Activated CD4-positive, alpha-beta T cell treated with anti-CD3 and anti-CD28 coated beads for 48 hours (primary cell): ENCODE results near the gene FGD3.
"Not testable (repeated sequence)": the region's sequence is repeated elsewhere in the genome, so short reads cannot be mapped to it uniquely, and the experiment has no call there.

ENCODE experiments used
- DNase-seq: peaks from one replicate; pipeline ENCODE4 v3.0.0-alpha.2; 2020

FGD3 gene

DNA sequence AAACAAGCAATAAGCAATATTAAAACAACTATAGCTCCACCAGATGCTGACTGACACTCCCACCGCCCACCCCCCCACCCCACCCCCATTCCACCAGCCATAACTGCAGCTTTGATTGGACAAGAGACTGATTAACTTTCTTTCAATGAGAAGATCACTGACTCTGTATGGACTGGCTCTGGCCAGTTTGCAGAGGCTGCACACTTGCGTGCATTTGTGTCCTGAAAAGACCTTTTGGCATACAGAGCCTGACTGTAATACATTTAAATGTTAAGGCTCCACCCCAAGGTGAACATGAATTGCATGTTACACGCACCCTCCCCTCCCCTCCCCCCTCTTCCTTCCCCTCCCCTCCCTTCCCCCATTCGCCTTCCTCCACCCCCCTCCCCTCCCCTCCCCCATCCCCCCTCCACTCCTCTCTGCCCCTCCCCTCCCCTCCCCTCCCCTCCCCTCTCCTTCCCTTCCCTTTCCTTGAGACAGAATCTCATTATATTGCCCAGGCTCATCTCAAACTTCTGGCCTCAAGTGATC is 31.1 kb downstream of the FGD3 start:
- no peak for DNase-seq

DNA sequence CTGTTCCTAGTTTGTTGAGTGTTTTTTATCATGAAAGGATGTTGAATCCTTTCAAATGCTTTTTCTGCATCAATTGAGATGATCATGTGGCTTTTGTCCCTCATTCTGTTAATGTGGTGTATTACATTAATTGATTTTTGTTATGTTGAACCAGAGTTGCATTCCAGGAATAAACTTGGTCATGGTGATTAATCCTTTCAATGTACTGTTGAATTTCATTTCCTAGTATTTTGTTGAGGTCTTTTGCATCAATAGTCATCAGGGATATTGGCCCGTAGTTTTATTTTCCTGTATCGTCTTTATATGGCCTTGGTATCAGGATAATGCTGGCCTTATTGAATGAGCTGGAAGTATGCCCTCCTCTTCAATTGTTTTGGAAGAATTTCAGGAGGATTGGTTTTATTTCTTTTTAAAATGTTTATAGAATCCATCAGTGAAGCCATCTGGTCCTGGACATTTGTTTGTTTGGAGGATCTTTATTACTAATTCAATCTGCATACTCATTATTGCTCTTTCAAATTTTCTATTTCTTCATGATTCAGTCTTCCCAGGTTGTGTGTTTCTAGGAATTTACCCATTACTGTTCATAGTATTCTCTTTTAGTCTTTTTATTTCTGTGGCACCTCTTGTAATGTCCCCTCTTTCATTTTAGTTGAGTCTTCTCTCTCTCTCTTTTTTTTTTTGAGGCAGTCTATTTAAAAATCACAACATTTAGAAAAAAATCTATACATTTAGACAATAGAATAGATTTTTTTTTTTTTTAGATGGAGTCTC is 32.1 kb downstream of the FGD3 start:
- DNase-seq = no peak

DNA sequence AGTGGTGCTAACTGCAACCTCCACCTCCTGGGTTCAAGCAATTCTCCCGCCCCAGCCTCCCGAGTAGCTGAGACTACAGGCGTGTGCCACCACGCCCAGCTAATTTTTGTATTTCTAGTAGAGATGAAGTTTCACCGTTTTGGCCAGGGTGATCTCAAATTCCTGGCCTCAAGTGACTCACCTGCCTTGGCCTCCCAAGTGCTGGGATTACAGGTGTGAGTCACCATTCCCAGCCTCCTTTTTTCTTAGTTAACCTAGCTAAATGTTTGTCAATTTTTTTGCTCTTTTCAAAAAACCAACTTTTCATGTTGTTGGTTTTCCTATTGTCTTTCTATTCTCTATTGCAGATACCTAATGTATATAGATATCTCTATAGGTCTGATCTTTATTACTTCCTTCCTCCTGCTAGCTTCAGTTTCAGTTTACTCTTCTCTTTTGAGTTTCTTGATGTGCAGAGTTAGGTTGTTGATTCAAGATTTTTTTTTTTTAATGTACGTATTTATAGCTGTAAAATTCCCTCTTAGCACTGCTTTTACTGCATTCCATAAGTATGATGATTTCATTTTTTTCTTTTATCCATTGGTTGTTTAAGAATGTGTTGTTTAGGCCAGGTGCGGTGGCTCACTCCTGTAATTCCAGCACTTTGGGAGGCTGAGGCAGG is 32.9 kb downstream of the FGD3 start:
- DNase-seq = no peak

DNA sequence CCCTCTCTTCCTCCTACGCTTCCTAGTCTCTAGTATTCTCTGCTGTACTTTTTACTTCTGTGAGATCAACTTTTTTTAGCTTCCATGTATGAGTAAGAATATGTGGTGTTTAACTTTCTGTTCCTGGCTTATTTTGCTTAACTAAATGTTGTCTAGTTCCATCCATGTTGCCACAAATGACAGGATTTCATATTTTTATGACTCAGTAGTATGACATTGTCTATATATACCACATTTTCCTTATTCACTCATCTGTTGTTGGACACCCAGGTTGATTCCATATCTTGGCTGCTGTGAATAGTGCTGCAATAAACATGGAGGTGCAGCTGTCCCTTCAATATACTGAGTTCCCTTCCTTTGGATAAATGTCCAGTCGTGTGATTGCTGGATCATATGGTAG is 34.8 kb downstream of the FGD3 start:
- DNase-seq = no peak

- DNase-seq = peak; percentile 62
Observed at GRCh38 chr9:92983984-92984589, 36.8 kb downstream of the FGD3 start.

DNA sequence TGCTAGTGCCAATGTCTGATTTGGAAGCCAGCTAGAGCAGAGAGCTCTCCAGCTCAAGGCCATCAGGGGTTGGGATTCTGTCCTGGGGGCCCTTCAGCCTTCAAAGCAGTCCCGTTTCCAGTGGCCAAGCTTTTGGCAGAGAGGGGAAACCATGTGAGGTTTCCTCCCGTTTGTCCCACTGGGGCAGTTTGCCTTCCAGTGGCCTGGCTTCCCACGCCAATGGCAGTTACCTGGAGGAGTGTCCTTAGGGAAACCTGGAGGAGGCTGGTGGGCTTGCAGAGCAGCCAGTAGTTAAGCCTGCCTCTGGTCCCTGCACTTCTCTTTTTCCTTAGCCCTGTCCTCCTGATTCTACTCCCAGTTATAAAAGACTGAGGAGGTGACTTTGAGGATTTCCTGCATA is 37.7 kb downstream of the FGD3 start:
- no peak for DNase-seq

DNA sequence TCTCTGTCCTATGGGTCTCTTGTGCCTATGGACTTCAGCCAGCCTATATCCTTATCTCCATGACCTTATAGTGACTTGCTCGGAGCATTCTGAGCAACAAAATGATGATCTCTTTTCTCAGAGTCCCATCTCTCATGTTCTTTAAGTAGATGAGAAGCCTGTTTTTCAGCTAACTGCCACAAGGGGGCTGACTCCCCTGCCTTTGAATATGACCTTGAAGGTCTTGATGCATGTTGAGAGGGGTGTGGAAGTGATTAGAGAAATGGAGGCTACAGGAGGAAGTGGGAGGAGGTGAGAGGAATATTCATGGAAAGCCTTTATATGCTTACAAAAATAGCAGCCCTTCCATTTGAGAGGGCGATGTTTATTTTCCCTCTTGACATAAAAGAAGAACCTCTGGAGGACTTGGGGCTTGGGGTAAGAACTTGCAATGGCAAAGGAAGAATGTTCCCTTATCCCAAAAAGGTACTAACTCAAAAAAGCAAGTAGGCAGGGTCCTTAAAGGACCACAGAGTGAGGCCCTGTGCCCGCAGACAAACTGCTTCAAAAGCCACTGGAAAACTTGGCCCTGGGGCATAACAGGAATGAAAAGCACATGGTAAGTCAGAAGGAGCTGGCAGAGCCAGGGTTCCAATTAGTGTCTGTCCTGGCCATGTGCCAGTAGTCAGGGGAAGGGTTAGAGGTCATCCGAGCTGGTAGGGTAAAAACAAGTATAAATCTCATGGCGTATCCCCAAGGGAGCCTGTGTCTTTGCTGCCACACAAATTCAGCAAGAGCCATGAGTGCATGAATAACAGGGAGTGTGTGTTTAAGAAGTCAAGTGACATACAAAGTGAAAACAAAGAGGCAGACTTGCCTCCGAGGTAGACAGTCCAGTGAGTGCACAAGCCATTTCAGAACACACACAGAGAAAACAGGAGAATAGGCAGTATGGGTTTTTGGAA is 39.1 kb downstream of the FGD3 start:
- DNase-seq = peak; percentile 66

GRCh38 chr9:92988215-92988768 is 41.0 kb downstream of the FGD3 start:
- DNase-seq = no peak

- DNase-seq = no peak
Observed at GRCh38 chr9:92989561-92989960, 42.2 kb downstream of the FGD3 start.

DNA sequence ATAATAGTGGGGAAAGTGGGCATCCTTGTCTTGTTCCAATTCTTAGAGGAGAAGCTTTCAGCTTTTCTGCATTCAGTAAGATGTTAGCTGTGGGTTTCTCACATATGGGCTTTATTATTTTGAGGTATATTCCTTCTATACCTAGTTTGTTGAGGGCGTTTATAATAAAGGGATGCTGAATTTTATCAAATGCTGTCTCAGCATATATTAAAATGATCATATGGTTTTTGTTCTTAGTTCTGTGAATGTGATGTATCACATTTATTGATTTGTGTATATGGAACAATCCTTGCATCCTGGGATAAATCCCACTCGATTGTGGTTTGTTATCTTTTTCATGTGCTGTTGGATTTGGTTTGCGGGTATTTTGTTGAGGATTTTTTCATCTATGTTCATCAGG is 43.1 kb downstream of the FGD3 start:
- no peak for DNase-seq

GRCh38 chr9:92992549-92992948 is 45.2 kb downstream of the FGD3 start:
- no peak for DNase-seq

- DNase-seq = not testable (repeated sequence)
Observed at GRCh38 chr9:92998871-92999270, 51.5 kb downstream of the FGD3 start.

- no peak for DNase-seq
Observed at GRCh38 chr9:93001031-93001430, 53.7 kb downstream of the FGD3 start.

DNA sequence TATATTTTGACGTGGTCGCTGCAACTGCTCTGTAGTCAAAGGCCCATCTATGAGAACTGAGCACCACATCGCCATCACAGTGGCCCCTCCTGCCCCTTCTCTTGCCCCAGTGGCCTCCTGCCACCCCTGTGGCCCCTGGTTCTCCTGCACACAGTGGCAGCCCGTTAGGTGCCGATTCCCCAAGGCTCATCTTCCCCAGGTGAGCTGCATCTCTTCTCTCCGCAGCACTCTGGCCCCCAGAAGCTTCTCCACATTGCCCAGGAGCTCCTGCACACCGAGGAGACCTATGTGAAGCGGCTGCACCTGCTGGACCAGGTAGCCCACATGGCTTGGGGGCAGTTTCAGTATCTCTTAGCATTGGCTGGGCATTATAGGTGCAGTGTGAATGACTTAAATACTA is 55.4 kb downstream of the FGD3 start:
- DNase-seq = no peak

GRCh38 chr9:93003552-93004407 is 56.5 kb downstream of the FGD3 start:
- peak; percentile 80 for DNase-seq

DNA sequence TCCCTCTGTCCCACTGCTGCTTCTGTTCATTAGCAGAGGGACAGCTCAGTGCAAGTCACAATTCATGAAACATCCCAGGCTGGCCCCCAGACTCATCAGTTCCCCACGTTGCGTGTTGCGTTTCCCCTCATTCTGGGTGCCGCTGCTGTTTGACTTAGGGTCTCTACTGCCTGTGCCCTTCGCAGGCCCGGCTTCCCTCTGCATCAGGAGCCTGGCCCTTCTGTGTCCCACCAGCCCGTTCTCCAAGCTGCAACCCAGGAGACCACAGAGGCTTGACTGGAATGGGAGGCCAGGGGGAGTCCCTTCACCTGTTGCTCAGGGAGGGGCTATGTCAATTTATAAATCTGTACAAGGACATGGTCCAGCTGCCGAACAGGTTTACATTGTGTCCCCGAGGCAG is 57.2 kb downstream of the FGD3 start:
- DNase-seq = no peak

DNA sequence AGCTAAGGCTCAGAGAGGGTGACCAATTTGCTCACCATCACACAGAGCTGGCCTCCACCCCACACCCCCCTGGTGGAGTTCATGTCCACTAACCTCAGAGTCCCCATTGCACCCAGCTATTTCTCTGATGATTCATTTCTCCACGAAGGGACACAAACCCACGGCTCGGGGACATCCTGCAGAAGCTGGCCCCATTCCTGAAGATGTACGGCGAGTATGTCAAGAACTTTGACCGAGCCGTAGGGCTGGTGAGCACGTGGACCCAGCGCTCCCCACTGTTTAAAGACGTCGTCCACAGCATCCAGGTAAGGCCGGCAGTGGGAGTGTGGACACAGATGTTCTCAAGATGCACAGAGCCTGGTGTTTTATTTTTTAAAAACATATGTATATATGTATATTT is 58.6 kb downstream of the FGD3 start:
- no peak for DNase-seq

- DNase-seq = no peak
Observed at GRCh38 chr9:93007529-93008058, 60.3 kb downstream of the FGD3 start.

GRCh38 chr9:93008457-93008856 is 61.1 kb downstream of the FGD3 start:
- no peak for DNase-seq

DNA sequence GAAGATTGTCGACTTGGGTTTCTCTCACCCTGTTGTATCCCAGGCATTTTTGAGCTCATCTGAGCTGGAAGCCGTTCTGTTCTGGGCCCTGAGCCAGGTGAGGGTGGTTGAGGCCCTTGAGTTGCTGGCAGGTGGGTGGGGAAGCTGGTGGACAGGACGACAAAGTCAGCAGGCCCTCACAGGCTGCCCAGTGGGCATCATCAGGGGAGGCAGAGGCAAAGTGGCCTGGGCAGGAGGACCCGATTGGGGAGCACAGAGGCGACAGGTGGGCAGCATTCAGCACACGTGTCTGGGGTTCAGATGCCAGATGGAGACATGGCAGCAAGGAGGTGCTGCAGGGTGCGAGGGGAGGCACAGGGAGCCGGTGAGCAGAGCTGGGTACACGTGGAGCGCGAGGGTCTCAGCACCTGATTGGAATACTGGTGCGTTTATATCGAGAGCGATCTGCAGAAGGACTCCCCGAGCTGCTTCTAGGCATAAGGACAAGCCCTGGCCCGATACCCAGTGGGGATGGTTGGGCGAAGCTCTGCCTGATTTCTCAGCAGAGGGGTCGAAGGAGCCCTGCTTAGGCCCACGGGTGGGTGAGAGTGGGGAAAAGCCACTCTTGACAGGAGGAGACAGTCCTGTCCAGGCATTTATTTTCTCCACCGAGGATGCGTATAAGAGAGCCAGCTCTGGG is 62.2 kb downstream of the FGD3 start:
- no peak for DNase-seq

DNA sequence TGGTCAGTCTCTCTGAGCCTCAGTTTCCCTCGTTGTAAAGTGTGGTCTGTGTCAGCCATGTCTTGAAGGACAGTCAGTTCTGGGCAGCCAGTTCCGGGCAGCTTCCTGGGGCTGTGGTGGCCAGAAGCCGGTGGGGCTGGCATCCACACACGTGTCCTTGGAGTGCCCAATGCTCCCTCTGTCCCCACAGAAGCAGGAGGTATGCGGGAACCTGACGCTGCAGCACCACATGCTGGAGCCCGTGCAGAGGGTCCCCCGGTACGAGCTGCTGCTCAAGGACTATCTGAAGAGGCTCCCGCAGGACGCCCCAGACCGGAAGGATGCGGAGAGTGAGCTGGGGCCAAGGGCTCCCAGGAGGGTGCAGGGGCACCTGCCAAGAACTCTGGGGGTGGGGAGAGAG is 62.7 kb downstream of the FGD3 start:
- DNase-seq = no peak
